SK-N-SH treated with all-trans-retinoic acid at 6 μM for 48 hours (cell line): ENCODE measurements around the gene CDIPT.
A peak's percentile ranks its signal among the peaks of the same experiment; 100 is the strongest.

Experiments used
- ATAC-seq: fragments of 200-7000 bp; cut with Tn5 transposase; 3 replicates; pipeline ENCODE4 v1.9.1; 2020; ENCODE audit warnings: mild to moderate bottlenecking, moderate library complexity
- ARNTL ChIP-seq: fragments of 450-650 bp; formaldehyde crosslinking; IDR thresholded peaks from 2 replicates; pipeline ENCODE4 v1.5.0; 2020; ENCODE audit warnings: low read depth, mild to moderate bottlenecking, moderate library complexity, borderline replicate concordance
- CREB5 ChIP-seq: fragments of 250-450 bp; sonication (Bioruptor Pico); IDR thresholded peaks from 2 replicates; pipeline ENCODE4 v1.5.1; 2020; ENCODE audit warnings: low read depth, mild to moderate bottlenecking, moderate library complexity
- CSRNP3 ChIP-seq: fragments of 250-450 bp; sonication (Bioruptor Pico); IDR thresholded peaks from 2 replicates; pipeline ENCODE4 v1.5.1; 2021; ENCODE audit warnings: mild to moderate bottlenecking, moderate library complexity
- ESRRG ChIP-seq: fragments of 250-450 bp; sonication (Bioruptor Pico); IDR thresholded peaks from 2 replicates; pipeline ENCODE4 v1.6.1; 2021; ENCODE audit warnings: mild to moderate bottlenecking
- OSR1 ChIP-seq: fragments of 250-450 bp; sonication (Bioruptor Pico); IDR thresholded peaks from 2 replicates; pipeline ENCODE4 v1.8.0; 2022; ENCODE audit warnings: moderate library complexity, mild to moderate bottlenecking, inconsistent platforms
- PATZ1 ChIP-seq: fragments of 250-450 bp; sonication (Bioruptor Pico); IDR thresholded peaks from 2 replicates; pipeline ENCODE4 v1.8.0; 2020; ENCODE audit warnings: mild to moderate bottlenecking, moderate library complexity, borderline replicate concordance
- PPARA ChIP-seq: fragments of 250-450 bp; sonication (Bioruptor Pico); IDR thresholded peaks from 2 replicates; pipeline ENCODE4 v1.5.0; 2020; ENCODE audit warnings: mild to moderate bottlenecking, borderline replicate concordance
- RARB ChIP-seq: fragments of 250-450 bp; sonication (Bioruptor Pico); IDR thresholded peaks from 2 replicates; pipeline ENCODE4 v1.8.0; 2021; ENCODE audit warnings: mild to moderate bottlenecking, moderate library complexity
- SNAI2 ChIP-seq: fragments of 250-450 bp; sonication (Bioruptor Pico); IDR thresholded peaks from 2 replicates; pipeline ENCODE4 v1.5.0; 2020; ENCODE audit warnings: mild to moderate bottlenecking, moderate library complexity
- TOX ChIP-seq: fragments of 250-450 bp; sonication (Bioruptor Pico); IDR thresholded peaks from 2 replicates; pipeline ENCODE4 v1.8.0; 2021; ENCODE audit warnings: mild to moderate bottlenecking, moderate library complexity, borderline replicate concordance
- TSHZ2 ChIP-seq: fragments of 250-450 bp; sonication (Bioruptor Pico); IDR thresholded peaks from 2 replicates; pipeline ENCODE4 v1.5.0; 2020; ENCODE audit warnings: mild to moderate bottlenecking, moderate library complexity
- ZC3H10 ChIP-seq: fragments of 250-450 bp; sonication (Bioruptor Pico); IDR thresholded peaks from 2 replicates; pipeline ENCODE4 v1.5.1; 2021; ENCODE audit warnings: mild to moderate bottlenecking, moderate library complexity
- ZFP3 ChIP-seq: fragments of 250-450 bp; sonication (Bioruptor Pico); IDR thresholded peaks from 2 replicates; pipeline ENCODE4 v1.5.0; 2020; ENCODE audit warnings: mild to moderate bottlenecking, moderate library complexity
- ZFP30 ChIP-seq: fragments of 450-650 bp; formaldehyde crosslinking; IDR thresholded peaks from 2 replicates; pipeline ENCODE4 v1.5.0; 2022; ENCODE audit warnings: mild to moderate bottlenecking, moderate library complexity
- ZNF70 ChIP-seq: fragments of 450-650 bp; formaldehyde crosslinking; IDR thresholded peaks from 2 replicates; pipeline ENCODE4 v1.5.0; 2020; ENCODE audit warnings: mild to moderate bottlenecking, moderate library complexity

The CDIPT gene

GRCh38 chr16:29900102-29900887, 37.3 kb upstream of the CDIPT start, which contains the start of gene ASPHD1:
Gene ASPHD1 (plus strand): TSS chr16:29900488. CDS start chr16:29900972, 484 bp downstream.
- TF ChIP-seq PATZ1 (peak; percentile 91), CREB5 (CRISPR knock-in tag) (0 out of 2 replicates have a peak, but pooled peaks have one; percentile 17), SNAI2 (no peak), TOX (CRISPR knock-in tag) (no peak)
- TF ChIP-seq, all 23 proteins: peak for 2
- ATAC-seq = peak; percentile 78

- no peak for TF ChIP-seq RARB (CRISPR knock-in tag)
- no peak for TF ChIP-seq TSHZ2 (CRISPR knock-in tag)
- TF ChIP-seq ZNF70 (CRISPR knock-in tag) = no peak
- no peak for TF ChIP-seq PATZ1
- TF ChIP-seq OSR1 (CRISPR knock-in tag) = no peak
- no peak for TF ChIP-seq ZFP30 (CRISPR knock-in tag)
- TF ChIP-seq SNAI2 = no peak
- no peak for TF ChIP-seq ESRRG
- TF ChIP-seq PPARA (CRISPR knock-in tag) = no peak
- no peak for TF ChIP-seq CREB5 (CRISPR knock-in tag)
- ATAC-seq = peak; percentile 71
Measured at GRCh38 chr16:29899516-29900101, 36.6 kb upstream of the CDIPT start, which contains the start of gene SEZ6L2. Gene SEZ6L2 (minus strand): TSS chr16:29899550. CDS start chr16:29899019, 531 bp downstream.

GRCh38 chr16:29898804-29899515, 35.9 kb upstream of the CDIPT start:
- ATAC-seq = peak; percentile 63
- TF ChIP-seq PATZ1 (no peak), ESRRG (no peak), ARNTL (CRISPR knock-in tag) (no peak), ZC3H10 (CRISPR knock-in tag) (no peak), RARB (CRISPR knock-in tag) (no peak), TOX (CRISPR knock-in tag) (no peak), CREB5 (CRISPR knock-in tag) (no peak), ZFP3 (CRISPR knock-in tag) (no peak), CSRNP3 (CRISPR knock-in tag) (no peak), SNAI2 (no peak)
- TF ChIP-seq, all 23 proteins: peak for 0
